ENCODE results near the gene AGTPBP1.

DNA sequence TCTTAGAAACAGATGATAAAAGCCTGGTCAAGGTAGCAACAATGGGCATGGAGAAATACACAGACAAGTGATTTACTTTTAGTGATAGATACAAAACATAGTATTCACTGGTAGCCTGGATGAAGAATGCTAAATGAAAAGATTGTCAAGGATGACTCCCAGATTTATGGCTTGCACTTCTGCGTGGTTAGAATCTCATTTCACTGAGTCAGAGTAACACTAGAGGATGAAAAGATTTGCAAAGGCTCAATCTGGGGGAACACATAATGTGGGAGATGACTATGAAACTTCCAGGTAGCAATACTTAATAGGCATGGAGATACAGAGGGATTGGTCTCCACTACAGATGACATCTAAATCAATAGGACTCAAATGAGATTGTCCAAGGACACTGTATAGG is 38.4 kb downstream of the AGTPBP1 start:
- TF ChIP-seq, protein P1, sequence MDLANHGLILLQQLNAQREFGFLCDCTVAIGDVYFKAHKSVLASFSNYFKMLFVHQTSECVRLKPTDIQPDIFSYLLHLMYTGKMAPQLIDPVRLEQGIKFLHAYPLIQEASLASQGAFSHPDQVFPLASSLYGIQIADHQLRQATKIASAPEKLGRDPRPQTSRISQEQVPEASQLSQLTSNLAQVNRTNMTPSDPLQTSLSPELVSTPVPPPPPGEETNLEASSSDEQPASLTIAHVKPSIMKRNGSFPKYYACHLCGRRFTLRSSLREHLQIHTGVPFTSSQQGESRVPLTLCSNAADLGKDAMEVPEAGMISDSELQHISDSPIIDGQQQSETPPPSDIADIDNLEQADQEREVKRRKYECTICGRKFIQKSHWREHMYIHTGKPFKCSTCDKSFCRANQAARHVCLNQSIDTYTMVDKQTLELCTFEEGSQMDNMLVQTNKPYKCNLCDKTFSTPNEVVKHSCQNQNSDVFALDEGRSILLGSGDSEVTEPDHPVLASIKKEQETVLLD (IDR thresholded peaks at IDR 0.05): no peak
- no peak for TF ChIP-seq CEBPG (CRISPR knock-in tag; IDR thresholded peaks at IDR 0.05)
- no peak for TF ChIP-seq CEBPG (tag; conservative IDR thresholded peaks at IDR 0.05 in 1 of 2, IDR thresholded peaks at IDR 0.05 in 1 of 2)
- TF ChIP-seq HCFC1 (IDR thresholded peaks at IDR 0.05; ENCODE audit: low read depth, low read length): no peak
- TF ChIP-seq NFE2 (IDR thresholded peaks at IDR 0.05; ENCODE audit: low read depth): no peak

All from K562 (cell line).